ENCODE data around the gene TBC1D10A.

TBC1D10A gene

DNA sequence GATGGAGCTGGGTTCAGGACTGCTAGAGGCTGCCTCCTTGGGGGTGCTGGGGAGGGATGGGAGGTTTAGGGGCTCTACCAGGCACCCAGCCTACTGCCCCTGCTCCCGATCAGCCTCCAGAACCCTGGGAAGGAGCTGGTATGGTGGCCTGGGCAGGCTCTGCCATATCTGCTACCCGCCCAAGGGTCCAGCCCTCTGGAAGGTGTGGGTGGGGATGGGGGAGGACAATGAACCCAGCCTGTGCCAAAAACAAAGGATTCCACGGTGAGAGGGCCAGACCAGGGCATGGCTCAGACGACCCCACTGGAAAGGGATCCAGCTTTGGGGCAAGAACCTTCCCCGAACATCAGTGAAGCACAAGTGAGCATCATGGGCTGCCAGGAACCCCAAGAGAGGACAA is 40.4 kb downstream of the TBC1D10A start:
- no peak for DNase-seq (ENCODE audit: low read depth in 3 of 3)

DNA sequence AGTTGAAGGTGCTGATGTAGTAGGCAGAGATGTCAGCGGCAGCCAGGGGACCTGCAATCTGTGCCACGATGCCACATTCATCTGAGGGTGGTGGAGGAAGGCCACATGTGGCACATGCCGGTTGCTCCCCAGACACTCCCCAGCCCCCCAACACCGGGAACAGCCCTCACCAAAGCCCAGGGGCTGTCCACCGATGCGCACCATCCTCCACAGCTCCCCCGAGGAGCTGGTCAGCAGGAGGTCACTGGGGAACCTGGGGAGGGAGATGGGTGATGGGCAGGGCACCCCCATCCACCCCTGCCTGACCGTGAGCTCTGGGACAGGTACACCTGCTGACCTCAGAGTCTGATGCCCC is 40.9 kb downstream of the TBC1D10A start:
- DNase-seq (ENCODE audit: low read depth in 3 of 3), result no peak

DNA sequence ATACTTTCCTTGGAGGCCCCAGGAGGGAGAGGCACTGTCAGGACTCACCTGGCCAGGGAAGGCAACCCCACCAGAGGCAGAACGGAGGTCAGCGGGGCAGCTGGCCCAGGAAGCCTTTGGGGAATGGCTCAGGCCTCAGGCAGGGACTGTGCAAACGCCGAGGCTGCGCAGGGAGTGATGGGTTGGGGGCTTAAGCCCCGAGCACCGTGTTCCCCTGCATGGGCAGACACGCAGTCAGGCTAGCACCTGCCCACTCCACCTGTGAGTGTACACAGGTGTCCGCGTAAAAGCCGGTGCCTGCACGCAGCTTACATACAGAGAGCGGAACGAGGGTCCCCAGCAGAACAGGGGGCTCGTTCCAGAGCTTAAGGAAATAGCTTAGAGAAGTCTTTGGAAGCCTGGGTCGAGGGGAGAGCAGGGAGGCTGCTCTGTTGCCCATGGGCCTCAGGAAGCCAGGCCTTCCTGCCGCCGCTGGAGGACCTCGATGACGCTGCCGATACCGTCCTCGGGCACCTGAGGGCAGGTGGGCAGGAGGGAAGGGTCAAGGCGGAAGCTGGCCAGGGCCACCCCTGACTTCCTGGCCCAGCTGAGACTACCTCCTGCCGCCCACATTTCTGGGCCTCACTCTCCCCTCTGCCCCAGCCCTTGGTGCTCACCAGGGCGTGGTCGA is 41.4 kb downstream of the TBC1D10A start:
- DNase-seq (ENCODE audit: low read depth in 3 of 3), result no peak

DNA sequence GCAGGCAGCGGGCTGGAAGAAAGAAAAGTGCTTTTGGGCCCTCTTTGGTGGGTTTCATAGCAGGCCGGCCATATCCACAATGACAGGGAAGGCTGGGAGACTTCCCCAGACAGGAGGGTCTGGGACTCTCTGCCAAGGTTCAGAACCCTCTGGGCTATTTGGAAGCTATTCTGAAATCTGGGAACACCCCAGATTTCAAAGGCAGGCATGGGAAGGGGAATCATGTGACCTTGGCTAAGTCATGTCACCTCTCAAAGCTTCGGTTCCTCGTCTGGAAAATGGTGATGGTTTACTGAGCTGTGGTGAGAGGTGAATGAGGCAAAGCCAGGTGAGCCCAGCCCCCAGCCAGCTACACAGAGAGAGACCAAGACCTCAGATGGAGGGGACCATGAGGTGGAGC is 42.1 kb downstream of the TBC1D10A start:
- DNase-seq (ENCODE audit: low read depth in 3 of 3), result no peak

DNA sequence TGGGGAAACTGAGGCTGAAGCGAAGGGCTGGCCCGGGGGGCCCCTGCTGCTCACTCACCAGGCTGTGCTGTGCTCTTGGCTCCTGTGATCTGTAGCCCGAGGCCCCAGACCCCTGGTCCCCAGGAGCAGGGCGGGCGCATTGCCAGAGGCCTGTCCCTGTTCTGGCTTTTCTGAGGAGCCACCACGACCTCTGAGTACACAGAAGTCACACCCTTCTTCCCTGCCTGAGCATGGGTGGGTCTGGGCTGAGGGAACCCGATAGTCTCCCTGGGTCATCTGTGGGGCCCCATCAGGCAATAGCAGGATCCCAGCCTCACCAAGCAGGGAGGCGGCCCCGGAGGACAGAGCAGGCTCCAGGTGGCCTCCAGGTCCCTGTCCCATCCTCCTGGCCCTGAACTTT is 42.6 kb downstream of the TBC1D10A start:
- no peak for DNase-seq (ENCODE audit: low read depth in 3 of 3)

DNA sequence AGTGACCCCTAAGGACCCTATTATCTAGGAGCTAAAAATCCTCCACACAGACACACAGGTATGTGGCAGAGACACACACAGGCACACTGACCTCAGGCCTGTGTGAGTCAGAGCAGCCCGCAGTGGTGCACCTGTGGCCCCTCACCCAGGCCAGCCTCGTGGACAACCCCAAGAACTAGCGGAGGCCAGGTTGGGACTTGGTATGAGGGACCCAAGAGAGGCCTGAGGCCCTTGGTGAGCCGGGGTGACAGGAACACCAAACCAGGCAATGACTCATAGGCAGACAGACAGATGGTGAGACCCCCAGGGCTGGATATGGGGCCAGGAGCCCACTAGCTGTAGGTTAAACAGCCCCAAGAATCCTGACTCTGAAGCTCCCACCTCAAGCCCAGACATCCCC is 43.4 kb downstream of the TBC1D10A start:
- DNase-seq (ENCODE audit: low read depth in 3 of 3), result no peak

DNA sequence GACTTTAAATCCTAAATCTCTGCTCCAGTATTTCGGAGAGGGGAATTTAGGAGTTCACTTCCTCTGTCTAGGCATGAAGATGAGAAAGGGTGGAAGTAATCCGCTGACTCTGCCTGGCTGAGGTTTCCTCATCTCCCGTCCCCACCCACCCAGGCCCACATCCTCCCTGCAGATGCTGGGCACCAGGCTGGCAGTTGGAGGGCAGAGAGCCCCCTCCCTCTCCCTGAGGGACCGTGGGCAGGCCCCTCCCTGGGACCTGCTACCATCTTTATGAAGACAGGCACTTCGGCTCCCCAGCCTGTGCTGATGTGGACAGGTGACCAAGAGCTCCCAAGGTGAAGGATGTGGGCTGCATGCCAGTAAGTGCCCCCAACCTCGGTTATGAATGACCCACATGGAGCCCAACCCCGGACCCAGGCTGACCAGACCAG is 44.1 kb downstream of the TBC1D10A start:
- DNase-seq (ENCODE audit: low read depth in 3 of 3), result no peak

DNA sequence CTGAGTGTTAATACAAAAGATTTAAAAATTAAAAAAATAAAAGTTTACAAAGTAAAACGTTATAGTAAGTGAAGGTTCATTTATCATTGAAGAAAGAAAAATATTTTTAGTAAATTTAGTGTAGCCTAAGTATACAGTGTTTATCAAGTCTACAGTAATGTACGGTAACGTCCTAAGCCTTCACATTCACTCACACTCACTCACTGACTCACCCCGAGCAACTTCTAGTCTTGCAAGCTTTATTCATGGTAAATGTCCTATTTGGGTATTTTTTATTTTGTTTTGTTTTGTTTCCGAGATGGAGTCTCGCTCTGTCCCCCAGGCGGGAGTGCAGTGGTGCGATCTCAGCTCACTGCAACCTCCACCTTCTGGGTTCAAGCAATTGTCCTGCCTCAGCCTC is 46.2 kb downstream of the TBC1D10A start:
- DNase-seq (ENCODE audit: low read depth in 3 of 3), result no peak

DNA sequence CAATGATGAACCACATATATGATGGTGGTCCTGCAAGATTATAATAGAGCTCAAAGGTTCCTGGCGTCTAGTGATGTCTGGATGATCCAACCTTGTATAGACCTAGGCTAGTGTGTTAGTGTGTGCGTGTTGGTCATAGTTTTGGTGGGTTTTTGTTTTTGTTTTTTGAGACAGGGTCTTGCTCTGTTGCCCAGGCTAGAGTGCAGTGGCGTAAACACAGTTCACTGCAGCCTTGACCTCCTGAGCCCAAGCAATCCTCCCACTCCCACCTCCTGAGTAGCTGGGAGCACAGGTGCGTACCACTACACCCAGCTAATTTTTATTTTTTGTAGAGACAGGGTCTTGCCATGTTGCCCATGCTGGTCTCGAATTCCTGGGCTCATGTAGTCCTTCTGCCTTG is 46.8 kb downstream of the TBC1D10A start:
- DNase-seq (ENCODE audit: low read depth in 3 of 3), result no peak

DNA sequence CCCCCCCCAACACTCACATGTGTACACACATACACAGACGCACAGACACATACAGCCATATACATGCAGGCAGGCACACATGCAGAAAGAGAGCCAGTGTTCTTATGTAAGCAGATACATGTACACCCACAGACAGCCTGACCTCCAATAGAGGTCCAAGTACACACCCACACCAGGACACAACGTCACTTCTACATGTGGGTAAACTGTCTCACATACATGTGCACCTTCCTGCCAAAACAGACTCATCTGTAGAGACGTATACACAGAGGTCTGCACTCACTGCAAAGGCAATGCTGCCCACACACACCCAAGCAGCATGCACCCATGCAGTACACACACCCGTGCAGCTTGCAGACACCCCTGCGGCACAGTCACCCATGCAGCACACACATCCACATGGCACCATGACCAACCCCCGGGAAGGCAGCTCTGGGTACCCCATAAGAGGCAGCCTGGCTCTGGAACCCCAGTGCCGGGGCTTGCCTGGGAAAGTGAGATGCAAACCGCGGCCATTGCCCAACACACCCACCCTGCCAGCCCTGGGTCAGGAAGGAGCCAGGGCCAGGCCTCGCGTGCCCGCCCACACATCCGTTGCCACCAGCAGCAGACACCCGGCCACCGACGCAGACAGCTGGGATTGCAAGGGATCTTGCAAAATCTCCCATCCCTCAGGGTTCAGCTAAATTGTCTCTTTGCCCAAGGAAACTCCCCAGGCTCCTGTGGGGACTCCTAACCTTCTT is 47.5 kb downstream of the TBC1D10A start:
- DNase-seq (ENCODE audit: low read depth in 3 of 3), result no peak

DNA sequence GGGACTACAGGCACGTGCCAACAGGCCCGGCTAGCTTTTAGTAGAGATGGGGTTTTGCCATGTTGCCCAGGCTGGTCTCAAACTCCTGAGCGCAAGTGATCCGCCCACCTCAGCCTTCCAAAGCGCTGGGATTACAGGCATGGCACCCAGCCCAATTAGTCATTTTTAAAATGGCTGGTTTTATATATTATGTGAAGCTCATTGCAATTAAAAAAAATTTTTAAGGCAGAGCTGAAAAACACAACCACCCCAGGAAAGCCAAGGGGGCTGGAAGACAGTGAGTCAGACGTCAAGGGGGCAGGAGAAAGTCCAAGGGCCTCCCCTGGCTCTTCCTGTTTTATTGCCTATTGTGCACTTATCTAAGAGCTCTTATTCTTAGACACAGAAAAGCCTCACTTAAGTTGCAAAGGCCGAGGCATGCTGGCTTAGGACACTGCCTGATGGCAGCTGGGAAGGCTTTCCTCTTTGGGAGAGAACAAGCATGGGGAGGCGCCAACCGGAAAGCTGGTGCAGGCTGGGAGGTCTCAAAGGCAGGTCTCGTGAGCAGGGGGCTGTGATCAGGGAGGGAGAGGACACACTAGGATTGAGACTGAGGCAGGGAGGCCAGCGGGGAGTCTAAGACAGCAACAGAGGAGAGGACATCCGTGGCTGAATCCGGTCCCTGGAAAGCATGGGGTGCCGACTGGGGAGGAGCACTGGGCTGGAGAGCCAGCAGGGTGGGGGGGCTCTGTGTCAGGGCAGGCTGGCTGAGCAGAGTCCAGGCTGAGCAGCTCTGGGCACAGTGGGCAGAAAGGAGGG is 49.0 kb downstream of the TBC1D10A start:
- no peak for DNase-seq (ENCODE audit: low read depth in 3 of 3)

DNA sequence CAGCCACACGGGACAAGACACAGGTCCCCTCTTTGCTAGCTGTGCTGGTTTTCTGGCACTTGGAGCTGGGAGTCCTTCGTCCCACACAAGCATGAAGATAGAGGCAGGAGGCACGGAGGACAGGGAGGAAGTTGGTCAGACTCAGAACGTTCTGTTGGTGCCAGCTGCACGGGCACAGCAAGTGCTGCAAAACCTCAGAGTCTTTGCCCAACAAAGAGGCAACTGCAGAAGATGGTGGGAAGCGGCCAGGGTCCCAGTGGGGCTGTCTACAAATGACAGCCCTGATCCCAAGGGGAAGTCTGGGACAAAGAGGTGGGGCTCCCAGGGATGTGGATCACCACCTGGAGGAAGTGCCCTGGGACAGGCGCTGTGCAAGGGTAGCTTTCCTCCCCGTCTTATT is 50.7 kb downstream of the TBC1D10A start:
- DNase-seq (ENCODE audit: low read depth in 3 of 3), result no peak

DNA sequence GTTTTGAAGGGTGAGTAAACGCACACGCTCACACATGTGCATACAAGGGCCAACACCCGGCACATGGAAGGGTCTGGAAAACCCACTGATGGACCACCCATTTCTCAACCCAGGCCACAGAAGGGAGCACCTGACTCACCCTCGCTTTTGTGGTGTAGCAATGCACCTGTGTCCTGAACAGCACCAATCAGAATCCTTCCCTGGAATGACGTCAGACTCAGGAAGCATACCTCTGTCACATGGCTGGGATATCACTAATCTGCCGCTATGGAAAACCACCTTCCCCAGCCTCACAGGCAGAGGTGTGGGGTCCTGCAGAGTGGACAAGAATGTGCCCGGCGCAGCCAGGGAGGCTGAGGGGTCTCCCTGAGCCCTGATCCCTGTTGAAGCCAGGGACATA is 51.1 kb downstream of the TBC1D10A start:
- no peak for DNase-seq (ENCODE audit: low read depth in 3 of 3)

DNA sequence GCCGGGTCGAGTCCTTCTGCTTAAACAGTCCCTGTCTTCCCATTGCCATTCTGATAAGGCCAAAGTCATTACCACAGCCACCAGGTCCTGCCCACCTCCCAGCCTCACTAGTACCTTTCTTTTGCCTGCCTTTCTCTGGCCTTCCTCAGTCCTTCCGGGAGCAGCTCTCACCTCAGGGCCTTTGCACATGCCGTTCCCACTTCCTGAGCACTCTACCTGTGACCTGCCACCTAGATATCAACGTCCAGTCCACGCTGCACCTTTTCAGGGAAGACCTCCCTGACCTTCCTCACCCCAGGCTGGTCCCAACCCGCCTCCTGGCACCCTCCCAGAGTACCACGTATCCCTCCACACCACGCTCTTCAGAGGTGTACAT is 52.3 kb downstream of the TBC1D10A start:
- DNase-seq (ENCODE audit: low read depth in 3 of 3), result no peak

DNA sequence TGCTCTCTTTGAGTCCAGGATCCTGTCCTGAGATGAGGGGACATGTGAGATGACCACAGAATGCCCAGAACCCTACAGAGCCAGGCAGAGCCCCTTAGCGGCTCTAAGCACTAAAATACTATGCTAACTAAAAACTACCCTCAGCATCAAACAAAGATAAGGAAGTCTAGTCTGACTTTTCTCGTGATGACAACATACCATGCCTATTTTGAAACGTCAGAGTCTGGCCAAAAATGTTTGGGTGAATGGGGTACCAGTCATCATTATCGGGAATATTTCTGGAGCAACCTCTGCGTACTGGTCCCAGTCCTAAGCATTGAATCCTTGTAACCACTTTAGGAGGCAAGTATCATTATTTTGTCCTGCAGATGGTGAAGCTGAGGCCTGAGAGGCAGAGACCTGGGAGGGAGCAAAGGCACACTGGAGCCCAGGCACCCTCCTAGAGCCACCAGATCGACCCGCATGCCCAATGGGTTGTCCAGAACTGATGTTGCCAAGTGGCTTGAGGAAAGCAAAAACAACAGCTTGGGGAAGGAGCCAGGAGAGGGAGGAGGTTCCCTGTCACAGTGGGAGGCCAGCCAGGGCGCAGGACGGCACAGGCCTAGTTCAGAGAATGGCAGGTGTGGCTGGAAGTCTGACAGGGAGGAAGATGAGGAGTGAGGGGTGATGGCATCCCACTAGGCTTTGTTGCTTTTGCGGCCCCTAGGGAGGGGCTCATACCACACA is 52.9 kb downstream of the TBC1D10A start:
- no peak for DNase-seq (ENCODE audit: low read depth in 3 of 3)

DNA sequence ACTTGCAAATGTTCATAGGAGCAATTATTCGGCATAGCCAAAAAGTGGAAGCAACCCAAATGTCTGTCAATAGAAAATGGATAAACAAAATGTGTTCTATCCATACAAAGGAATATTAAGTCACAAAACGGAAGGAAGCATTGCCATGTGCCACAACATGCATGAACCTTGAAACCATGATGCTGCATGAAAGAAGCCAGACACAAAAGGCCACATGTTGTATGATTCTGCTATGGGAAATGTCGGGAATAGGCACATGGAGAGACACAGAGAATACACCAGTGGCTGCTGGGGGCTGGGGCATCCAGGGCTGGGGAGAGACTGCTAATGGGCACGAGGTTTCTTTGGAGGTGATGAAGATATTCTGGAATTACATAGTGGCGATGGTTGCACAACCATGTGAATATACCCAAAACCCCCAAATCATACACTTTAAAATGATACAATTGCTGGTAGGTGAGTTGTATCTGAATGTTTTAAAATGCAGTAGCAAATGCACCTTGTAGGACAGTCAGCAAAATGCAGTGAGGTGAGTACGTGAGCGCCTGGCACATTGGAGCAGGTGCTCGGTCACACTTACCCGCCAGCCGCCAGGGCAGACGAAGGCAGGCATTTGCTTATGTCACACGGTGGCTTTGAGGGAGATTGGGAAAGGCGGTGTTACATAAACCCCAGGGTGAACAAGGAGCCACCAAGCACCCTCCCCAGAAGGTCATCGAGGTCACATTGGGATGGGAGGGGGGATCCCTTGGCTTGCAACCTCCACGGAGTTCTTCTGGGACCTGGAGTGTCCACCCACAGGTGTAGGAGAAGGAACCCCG is 53.8 kb downstream of the TBC1D10A start:
- DNase-seq (ENCODE audit: low read depth in 3 of 3), result no peak

DNA sequence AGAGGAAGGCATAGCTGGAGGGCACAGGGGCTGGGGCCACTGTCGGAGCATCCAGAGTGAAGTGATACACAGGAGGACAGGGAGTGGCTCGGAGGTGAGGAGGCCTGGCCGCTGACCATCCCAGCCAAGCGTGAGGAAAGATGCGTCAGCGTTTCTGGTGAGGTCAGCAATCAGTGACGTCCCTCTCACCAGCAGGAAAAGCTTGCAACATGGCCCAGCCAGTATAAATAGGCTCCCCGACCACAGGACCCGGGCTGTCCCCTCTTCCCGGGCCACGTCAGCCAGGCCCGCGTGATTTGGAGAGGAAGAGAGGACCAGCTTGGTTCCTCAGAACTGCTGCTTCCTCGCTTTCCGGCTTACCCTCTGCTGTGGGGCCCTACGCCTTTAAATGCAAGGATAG is 55.9 kb downstream of the TBC1D10A start:
- DNase-seq (ENCODE audit: low read depth in 3 of 3), result no peak

DNA sequence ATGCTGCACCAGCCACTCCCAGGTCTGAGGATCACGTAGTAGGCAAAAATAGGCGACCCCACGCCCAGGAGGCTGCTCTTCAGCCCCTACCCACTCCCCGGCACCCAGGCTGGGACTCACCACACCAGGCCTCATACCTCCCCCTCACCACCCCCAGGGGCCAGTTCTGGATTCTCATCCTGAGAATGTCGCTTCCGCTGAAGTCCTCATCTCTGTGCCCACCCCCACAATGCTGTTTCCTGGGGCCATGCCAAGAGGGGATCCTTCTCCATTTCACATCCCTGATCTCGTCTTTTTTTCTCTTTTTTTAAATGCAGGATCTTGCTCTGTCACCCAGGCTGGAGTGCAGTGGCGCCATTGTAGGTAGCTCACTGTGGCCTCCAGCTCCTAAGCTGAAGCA is 58.4 kb downstream of the TBC1D10A start:
- no peak for DNase-seq (ENCODE audit: low read depth in 3 of 3)

DNA sequence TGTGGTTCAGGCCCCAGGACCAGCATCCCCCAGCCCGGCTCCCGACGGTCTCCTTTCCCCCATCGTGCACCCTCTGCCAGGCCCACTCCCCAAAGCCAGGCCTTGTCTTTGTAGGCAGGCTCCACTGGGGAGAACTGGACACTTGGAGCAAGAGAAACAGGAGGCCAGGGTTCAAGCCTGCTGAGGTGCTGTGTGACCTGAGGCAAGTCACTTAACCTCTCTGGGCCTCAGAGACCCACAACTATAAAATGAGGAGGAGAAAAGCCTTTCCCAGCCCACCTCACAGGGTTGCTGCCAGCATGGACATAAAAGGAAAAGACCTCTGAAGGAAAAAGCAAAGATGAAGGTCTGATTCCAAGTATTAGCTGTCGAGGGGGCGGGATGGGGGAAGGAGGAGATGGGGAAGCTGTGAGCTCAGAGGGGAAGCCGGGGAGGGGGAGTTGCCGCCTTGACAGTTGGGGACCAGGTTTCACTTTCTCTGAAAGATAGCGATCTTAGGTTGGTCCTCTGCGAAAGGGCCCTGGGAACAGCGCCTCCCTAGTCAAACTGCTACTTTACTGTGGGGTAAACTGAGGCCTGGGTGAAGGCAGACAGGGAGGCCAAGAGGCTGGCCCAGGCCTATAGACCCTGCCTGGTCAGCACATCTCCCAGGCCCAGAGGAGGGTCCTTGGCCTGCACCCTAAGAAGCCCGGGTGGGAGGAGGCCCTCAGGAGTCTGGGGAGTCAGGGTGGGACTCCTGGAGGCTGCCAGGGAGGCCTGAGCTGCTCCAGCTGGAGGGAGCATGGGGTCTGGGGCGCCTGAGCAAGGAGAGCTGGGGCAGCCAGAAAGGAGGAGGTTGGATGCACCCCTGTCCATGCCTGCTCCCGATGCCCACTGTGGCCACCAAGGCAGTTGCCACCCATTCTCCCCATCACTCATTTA is 59.1 kb downstream of the TBC1D10A start:
- no peak for DNase-seq (ENCODE audit: low read depth in 3 of 3)
